GM19438 (cell line): Measurements from ENCODE around the gene LILRB4.
"Not testable (repeated sequence)": the region's sequence is repeated elsewhere in the genome, so short reads cannot be mapped to it uniquely, and the experiment has no call there.

Source experiments
- ATAC-seq: cut with Tn5 transposase; IDR thresholded peaks from one replicate; pipeline ENCODE4 v1.9.1; 2021; ENCODE audit warnings: low read depth; ENCODE audit not compliant: unreplicated experiment

The LILRB4 gene

GRCh38 chr19:54662730-54663129, at the start of gene LILRB4:
LILRB4 (plus strand) TSS chr19:54662985; CDS start chr19:54663034, 49 bp downstream.
- ATAC-seq, result no peak

- ATAC-seq, result no peak
Observed at GRCh38 chr19:54614726-54615125, 48.1 kb upstream of the LILRB4 start.

GRCh38 chr19:54616057-54616456, 46.7 kb upstream of the LILRB4 start:
- peak; percentile 33 for ATAC-seq

- ATAC-seq, result peak; percentile 71
Observed at GRCh38 chr19:54616821-54617560, 45.8 kb upstream of the LILRB4 start.

GRCh38 chr19:54620464-54620863, 42.3 kb upstream of the LILRB4 start:
- ATAC-seq, result no peak

- ATAC-seq, result no peak
Observed at GRCh38 chr19:54622431-54622830, 40.4 kb upstream of the LILRB4 start.

GRCh38 chr19:54624234-54624633, 38.6 kb upstream of the LILRB4 start:
- not testable (repeated sequence) for ATAC-seq

GRCh38 chr19:54624934-54625730, 37.7 kb upstream of the LILRB4 start:
- not testable (repeated sequence) for ATAC-seq

GRCh38 chr19:54626757-54627156, 36.0 kb upstream of the LILRB4 start:
- ATAC-seq, result no peak

- ATAC-seq, result not testable (repeated sequence)
Observed at GRCh38 chr19:54627912-54628311, 34.9 kb upstream of the LILRB4 start.

GRCh38 chr19:54630262-54630661, 32.5 kb upstream of the LILRB4 start, which contains the start of gene LILRB1:
LILRB1 (plus strand) TSS chr19:54630484; CDS start chr19:54631074, 590 bp downstream.
- not testable (repeated sequence) for ATAC-seq

GRCh38 chr19:54630782-54631181, 32.0 kb upstream of the LILRB4 start:
- no peak for ATAC-seq

- not testable (repeated sequence) for ATAC-seq
Observed at GRCh38 chr19:54631489-54632337, 31.1 kb upstream of the LILRB4 start.

GRCh38 chr19:54632517-54632916, 30.3 kb upstream of the LILRB4 start:
- not testable (repeated sequence) for ATAC-seq

- no peak for ATAC-seq
Observed at GRCh38 chr19:54633401-54633800, 29.4 kb upstream of the LILRB4 start.

GRCh38 chr19:54636081-54636480, 26.7 kb upstream of the LILRB4 start:
- ATAC-seq, result not testable (repeated sequence)

GRCh38 chr19:54638683-54639082, 24.1 kb upstream of the LILRB4 start:
- ATAC-seq, result no peak

GRCh38 chr19:54642953-54643352, 19.8 kb upstream of the LILRB4 start:
- ATAC-seq, result not testable (repeated sequence)

- not testable (repeated sequence) for ATAC-seq
Observed at GRCh38 chr19:54643583-54643982, 19.2 kb upstream of the LILRB4 start.

- no peak for ATAC-seq
Observed at GRCh38 chr19:54644056-54644455, 18.7 kb upstream of the LILRB4 start.
